Panc1 (cell line): ENCODE data around the gene MKRN2.

Source experiments
- SIN3A ChIP-seq: IDR thresholded peaks from 2 replicates; pipeline ENCODE4 v1.6.1; 2012; ENCODE audit warnings: low read depth, mild to moderate bottlenecking, low read length, moderate library complexity, borderline replicate concordance; ENCODE audit not compliant: insufficient read depth
- TF ChIP-seq, protein P1 (sequence below): fragments of 450-650 bp; IDR thresholded peaks from 2 replicates; pipeline ENCODE4 v1.5.1; 2017; ENCODE audit warnings: mild to moderate bottlenecking
- TF ChIP-seq, protein P2 (sequence below), 2 experiments: IDR thresholded peaks; 2 replicates each; pipeline ENCODE4 v1.6.1; 2011 to 2012; ENCODE audit warnings: low read depth in 2 of 2, control low read depth in 1 of 2, low read length in 1 of 2, mild to moderate bottlenecking in 1 of 2, moderate library complexity in 1 of 2; ENCODE audit not compliant: insufficient read depth in 1 of 2

DNA sequence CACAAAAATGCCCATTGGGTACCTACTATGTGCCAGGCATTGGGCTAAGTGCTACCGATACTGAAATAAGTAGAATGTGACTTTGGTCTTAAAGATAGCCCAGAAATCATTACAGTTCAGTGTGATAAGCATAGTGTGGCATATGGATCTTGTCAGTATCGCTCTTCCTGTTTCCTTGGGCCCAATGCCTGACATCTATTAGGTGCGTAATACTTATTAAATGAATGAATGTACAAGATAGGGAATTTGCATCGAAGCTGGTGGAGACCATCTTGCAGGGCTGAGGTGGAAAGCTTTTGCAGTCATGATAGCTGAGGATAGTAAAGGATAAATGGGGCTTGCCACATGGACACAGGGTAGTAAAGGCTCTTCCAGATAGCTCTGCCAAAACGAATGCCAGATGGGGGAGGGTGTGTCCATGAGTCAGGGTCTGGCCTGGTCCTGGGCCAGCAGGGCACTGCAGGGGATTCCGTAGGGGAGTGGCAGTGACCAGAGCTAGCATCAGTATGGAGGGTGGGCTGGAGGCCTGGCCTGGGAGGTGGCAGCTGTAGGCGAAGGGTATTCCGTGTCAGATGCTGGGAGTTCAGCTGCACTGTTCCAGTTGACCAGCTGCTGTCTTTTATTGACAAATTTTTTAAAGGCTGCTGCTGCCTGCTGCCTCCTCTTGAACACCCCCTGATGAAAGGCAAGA, 49.2 kb upstream of the MKRN2 start:
- TF ChIP-seq, protein P1, sequence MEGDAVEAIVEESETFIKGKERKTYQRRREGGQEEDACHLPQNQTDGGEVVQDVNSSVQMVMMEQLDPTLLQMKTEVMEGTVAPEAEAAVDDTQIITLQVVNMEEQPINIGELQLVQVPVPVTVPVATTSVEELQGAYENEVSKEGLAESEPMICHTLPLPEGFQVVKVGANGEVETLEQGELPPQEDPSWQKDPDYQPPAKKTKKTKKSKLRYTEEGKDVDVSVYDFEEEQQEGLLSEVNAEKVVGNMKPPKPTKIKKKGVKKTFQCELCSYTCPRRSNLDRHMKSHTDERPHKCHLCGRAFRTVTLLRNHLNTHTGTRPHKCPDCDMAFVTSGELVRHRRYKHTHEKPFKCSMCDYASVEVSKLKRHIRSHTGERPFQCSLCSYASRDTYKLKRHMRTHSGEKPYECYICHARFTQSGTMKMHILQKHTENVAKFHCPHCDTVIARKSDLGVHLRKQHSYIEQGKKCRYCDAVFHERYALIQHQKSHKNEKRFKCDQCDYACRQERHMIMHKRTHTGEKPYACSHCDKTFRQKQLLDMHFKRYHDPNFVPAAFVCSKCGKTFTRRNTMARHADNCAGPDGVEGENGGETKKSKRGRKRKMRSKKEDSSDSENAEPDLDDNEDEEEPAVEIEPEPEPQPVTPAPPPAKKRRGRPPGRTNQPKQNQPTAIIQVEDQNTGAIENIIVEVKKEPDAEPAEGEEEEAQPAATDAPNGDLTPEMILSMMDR: no peak
- TF ChIP-seq SIN3A: no peak
- TF ChIP-seq, protein P2, sequence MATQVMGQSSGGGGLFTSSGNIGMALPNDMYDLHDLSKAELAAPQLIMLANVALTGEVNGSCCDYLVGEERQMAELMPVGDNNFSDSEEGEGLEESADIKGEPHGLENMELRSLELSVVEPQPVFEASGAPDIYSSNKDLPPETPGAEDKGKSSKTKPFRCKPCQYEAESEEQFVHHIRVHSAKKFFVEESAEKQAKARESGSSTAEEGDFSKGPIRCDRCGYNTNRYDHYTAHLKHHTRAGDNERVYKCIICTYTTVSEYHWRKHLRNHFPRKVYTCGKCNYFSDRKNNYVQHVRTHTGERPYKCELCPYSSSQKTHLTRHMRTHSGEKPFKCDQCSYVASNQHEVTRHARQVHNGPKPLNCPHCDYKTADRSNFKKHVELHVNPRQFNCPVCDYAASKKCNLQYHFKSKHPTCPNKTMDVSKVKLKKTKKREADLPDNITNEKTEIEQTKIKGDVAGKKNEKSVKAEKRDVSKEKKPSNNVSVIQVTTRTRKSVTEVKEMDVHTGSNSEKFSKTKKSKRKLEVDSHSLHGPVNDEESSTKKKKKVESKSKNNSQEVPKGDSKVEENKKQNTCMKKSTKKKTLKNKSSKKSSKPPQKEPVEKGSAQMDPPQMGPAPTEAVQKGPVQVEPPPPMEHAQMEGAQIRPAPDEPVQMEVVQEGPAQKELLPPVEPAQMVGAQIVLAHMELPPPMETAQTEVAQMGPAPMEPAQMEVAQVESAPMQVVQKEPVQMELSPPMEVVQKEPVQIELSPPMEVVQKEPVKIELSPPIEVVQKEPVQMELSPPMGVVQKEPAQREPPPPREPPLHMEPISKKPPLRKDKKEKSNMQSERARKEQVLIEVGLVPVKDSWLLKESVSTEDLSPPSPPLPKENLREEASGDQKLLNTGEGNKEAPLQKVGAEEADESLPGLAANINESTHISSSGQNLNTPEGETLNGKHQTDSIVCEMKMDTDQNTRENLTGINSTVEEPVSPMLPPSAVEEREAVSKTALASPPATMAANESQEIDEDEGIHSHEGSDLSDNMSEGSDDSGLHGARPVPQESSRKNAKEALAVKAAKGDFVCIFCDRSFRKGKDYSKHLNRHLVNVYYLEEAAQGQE (IDR thresholded peaks at IDR 0.05; ENCODE audit: insufficient read depth in 1 of 2, low read depth in 2 of 2, low read length in 1 of 2): no peak
